Measurements from ENCODE around the gene APLP1. TPM values are rescaled to one million over a fixed set of nuclear protein-coding genes. Genes with fewer than 3 reads are reported as not detected.
A peak's percentile ranks its signal among the peaks of the same experiment; 100 is the strongest.

The APLP1 gene
- total RNA-seq, 1 donor from 2014 or later = 8.4 TPM

- no peak for TF ChIP-seq CTCF (conservative IDR thresholded peaks at IDR 0.05; ENCODE audit: low read depth, low read length)
- DNase-seq (ENCODE audit: low read depth) = no peak
- no peak overlapping the region for H3K4me3 ChIP-seq (ENCODE audit: low read depth, low read length)
Observed at GRCh38 chr19:35872180-35872579, 3.8 kb downstream of the APLP1 start.

DNA sequence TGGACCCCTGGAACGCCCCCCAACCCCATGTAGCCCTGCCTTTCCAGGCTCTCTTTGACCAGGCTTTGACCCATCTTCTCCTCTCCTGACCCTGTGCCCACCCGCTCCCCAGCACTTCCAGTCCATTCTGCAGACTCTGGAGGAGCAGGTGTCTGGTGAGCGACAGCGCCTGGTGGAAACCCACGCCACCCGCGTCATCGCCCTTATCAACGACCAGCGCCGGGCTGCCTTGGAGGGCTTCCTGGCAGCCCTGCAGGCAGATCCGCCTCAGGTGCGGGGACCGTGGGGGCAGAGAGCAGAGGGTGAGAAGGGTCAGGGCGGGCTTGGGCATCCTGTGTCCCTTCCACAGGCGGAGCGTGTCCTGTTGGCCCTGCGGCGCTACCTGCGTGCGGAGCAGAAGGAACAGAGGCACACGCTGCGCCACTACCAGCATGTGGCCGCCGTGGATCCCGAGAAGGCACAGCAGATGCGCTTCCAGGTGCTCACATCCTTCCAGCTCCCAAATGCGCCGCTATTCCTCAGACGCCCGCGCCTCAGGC, 6.1 kb downstream of the APLP1 start:
- DNase-seq (ENCODE audit: low read depth) = no peak
- H3K4me3 ChIP-seq (ENCODE audit: low read depth, low read length) = no peak overlapping the region
- TF ChIP-seq CTCF (conservative IDR thresholded peaks at IDR 0.05; ENCODE audit: low read depth, low read length) = no peak

- no peak overlapping the region for H3K4me3 ChIP-seq (ENCODE audit: low read depth, low read length)
- DNase-seq (ENCODE audit: low read depth) = no peak
- no peak for TF ChIP-seq CTCF (conservative IDR thresholded peaks at IDR 0.05; ENCODE audit: low read depth, low read length)
Observed at GRCh38 chr19:35879068-35879467, 10.7 kb downstream of the APLP1 start.

- TF ChIP-seq CTCF (conservative IDR thresholded peaks at IDR 0.05; ENCODE audit: low read depth, low read length) = no peak
- no peak overlapping the region for H3K4me3 ChIP-seq (ENCODE audit: low read depth, low read length)
- no peak for DNase-seq (ENCODE audit: low read depth)
Observed at GRCh38 chr19:35879770-35880317, 11.5 kb downstream of the APLP1 start.

GRCh38 chr19:35882114-35882832, 13.9 kb downstream of the APLP1 start:
- peak; percentile 40 for DNase-seq (ENCODE audit: low read depth)
- H3K4me3 ChIP-seq (ENCODE audit: low read depth, low read length) = no peak overlapping the region
- TF ChIP-seq CTCF (conservative IDR thresholded peaks at IDR 0.05; ENCODE audit: low read depth, low read length) = peak; percentile 64

DNA sequence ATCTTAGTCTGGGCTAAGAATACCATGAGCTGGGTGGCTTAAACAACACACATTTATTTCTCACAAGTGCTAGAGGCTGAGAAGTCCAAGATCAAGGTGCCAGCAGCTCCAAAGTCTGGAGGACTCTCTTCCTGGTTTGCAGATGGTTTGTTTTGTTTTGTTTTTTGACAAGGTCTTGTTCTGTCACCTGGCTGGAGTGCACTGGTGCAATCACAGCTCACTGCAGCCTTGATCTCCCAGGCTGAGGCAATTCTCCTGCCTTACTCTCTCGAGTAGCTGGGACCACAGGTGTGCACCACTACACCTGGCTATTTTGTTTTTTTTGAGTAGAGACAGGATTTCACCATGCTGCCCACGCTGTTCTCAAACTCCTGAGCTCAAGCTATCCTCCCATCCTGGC, 15.5 kb downstream of the APLP1 start:
- DNase-seq (ENCODE audit: low read depth) = no peak
- H3K4me3 ChIP-seq (ENCODE audit: low read depth, low read length) = no peak overlapping the region
- no peak for TF ChIP-seq CTCF (conservative IDR thresholded peaks at IDR 0.05; ENCODE audit: low read depth, low read length)

Data from epithelial cell of proximal tubule (primary cell).